WTC11 (cell line): ENCODE measurements around the gene RHBDL1. TPM values are rescaled to one million over a fixed set of nuclear protein-coding genes. Genes with fewer than 3 reads are reported as not detected.

Experiments used
- ATAC-seq: fragments of 200-7000 bp; cut with Tn5 transposase; 2 replicates; pipeline ENCODE4 v1.10.0; 2021; ENCODE audit warnings: mild to moderate bottlenecking, moderate library complexity
- CTCF ChIA-PET: fragments of 300-600 bp; sonication (Branson Sonifier 250); formaldehyde crosslinking; loops from one replicate; lab custom pipeline; 2021; ENCODE audit warnings: antibody characterized with exemption; lab: Charles Lee
- POLR2A ChIA-PET: fragments of 350-600 bp; sonication (Branson Sonifier 250); formaldehyde crosslinking; loops from one replicate; lab custom pipeline; 2021; ENCODE audit warnings: antibody characterized with exemption; lab: Charles Lee
- DNase-seq: peaks from one replicate; pipeline ENCODE4 v3.0.0; 2021; ENCODE audit warnings: low spot score
- H3K27ac Mint-ChIP-seq: 2 replicates; pipeline ENCODE4 v1.8.0; 2021; ENCODE audit warnings: mixed read lengths
- H3K27me3 Mint-ChIP-seq: 2 replicates; pipeline ENCODE4 v1.8.0; 2021; ENCODE audit warnings: low read depth, mild to moderate bottlenecking, moderate library complexity, mixed read lengths
- H3K36me3 Mint-ChIP-seq: 2 replicates; pipeline ENCODE4 v1.8.0; 2021; ENCODE audit warnings: mixed read lengths
- H3K4me1 Mint-ChIP-seq: 2 replicates; pipeline ENCODE4 v1.8.0; 2022; ENCODE audit warnings: mixed read lengths
- H3K4me3 Mint-ChIP-seq: 2 replicates; pipeline ENCODE4 v1.8.0; 2021; ENCODE audit warnings: mild to moderate bottlenecking, moderate library complexity, mixed read lengths
- H3K9me3 Mint-ChIP-seq: 2 replicates; pipeline ENCODE4 v1.8.0; 2021; ENCODE audit warnings: mixed read lengths
- ATF2 ChIP-seq: sonication (generic); formaldehyde crosslinking; IDR thresholded peaks from 2 replicates; pipeline ENCODE4 v1.8.1; 2022; ENCODE audit warnings: low read depth, missing genetic modification reagents, borderline replicate concordance
- CDX4 ChIP-seq: fragments of 250-450 bp; sonication (Bioruptor Pico); IDR thresholded peaks from 2 replicates; pipeline ENCODE4 v1.9.0; 2021; ENCODE audit warnings: moderate library complexity, mild to moderate bottlenecking, inconsistent platforms, borderline replicate concordance
- CREM ChIP-seq: sonication (generic); formaldehyde crosslinking; IDR thresholded peaks from 2 replicates; pipeline ENCODE4 v1.8.1; 2022; ENCODE audit warnings: mild to moderate bottlenecking, missing genetic modification reagents, moderate library complexity
- CTCF ChIP-seq: fragments of 200-600 bp; IDR thresholded peaks from 2 replicates; pipeline ENCODE4 v1.8.0; 2022; ENCODE audit warnings: antibody characterized with exemption
- E2F5 ChIP-seq: sonication (generic); formaldehyde crosslinking; IDR thresholded peaks from 2 replicates; pipeline ENCODE4 v1.8.1; 2022; ENCODE audit warnings: mild to moderate bottlenecking, moderate library complexity, missing genetic modification reagents
- ELF4 ChIP-seq: sonication (generic); formaldehyde crosslinking; IDR thresholded peaks from 2 replicates; pipeline ENCODE4 v1.8.1; 2022; ENCODE audit warnings: low read depth, mild to moderate bottlenecking, moderate library complexity, missing genetic modification reagents
- ERG ChIP-seq: fragments of 250-450 bp; sonication (Bioruptor Pico); IDR thresholded peaks from 2 replicates; pipeline ENCODE4 v1.8.0; 2021; ENCODE audit warnings: mild to moderate bottlenecking
- ETV6 ChIP-seq: sonication (generic); formaldehyde crosslinking; IDR thresholded peaks from 2 replicates; pipeline ENCODE4 v1.8.1; 2022; ENCODE audit warnings: mild to moderate bottlenecking, missing genetic modification reagents
- FOXP1 ChIP-seq: sonication (generic); formaldehyde crosslinking; IDR thresholded peaks from 2 replicates; pipeline ENCODE4 v1.8.0; 2022; ENCODE audit warnings: missing genetic modification reagents, mild to moderate bottlenecking, moderate library complexity, borderline replicate concordance
- GABPB1 ChIP-seq: sonication (generic); formaldehyde crosslinking; IDR thresholded peaks from 2 replicates; pipeline ENCODE4 v1.8.1; 2023; ENCODE audit warnings: mild to moderate bottlenecking, missing genetic modification reagents
- IRF1 ChIP-seq: sonication (generic); formaldehyde crosslinking; IDR thresholded peaks from 2 replicates; pipeline ENCODE4 v1.8.0; 2023; ENCODE audit warnings: missing genetic modification reagents
- KAT7 ChIP-seq: sonication (generic); formaldehyde crosslinking; IDR thresholded peaks from 2 replicates; pipeline ENCODE4 v1.8.1; 2023; ENCODE audit warnings: missing genetic modification reagents, mild to moderate bottlenecking, borderline replicate concordance
- MLX ChIP-seq: sonication (generic); formaldehyde crosslinking; IDR thresholded peaks from 2 replicates; pipeline ENCODE4 v1.8.1; 2023; ENCODE audit warnings: mild to moderate bottlenecking, missing genetic modification reagents, moderate library complexity
- NFYB ChIP-seq: sonication (generic); formaldehyde crosslinking; conservative IDR thresholded peaks from 2 replicates; pipeline ENCODE4 v1.8.0; 2022; ENCODE audit warnings: low read depth, missing genetic modification reagents
- NR1H2 ChIP-seq: sonication (generic); formaldehyde crosslinking; IDR thresholded peaks from 2 replicates; pipeline ENCODE4 v1.9.0; 2021; ENCODE audit warnings: mild to moderate bottlenecking, moderate library complexity, missing genetic modification reagents
- NR3C1 ChIP-seq: sonication (generic); formaldehyde crosslinking; conservative IDR thresholded peaks from 2 replicates; pipeline ENCODE4 v1.8.1; 2023; ENCODE audit warnings: low read depth, mild to moderate bottlenecking, missing genetic modification reagents
- PRDM15 ChIP-seq: sonication (generic); formaldehyde crosslinking; IDR thresholded peaks from 2 replicates; pipeline ENCODE4 v1.8.0; 2022; ENCODE audit warnings: missing genetic modification reagents
- TEAD4 ChIP-seq: sonication (generic); formaldehyde crosslinking; IDR thresholded peaks from 2 replicates; pipeline ENCODE4 v1.8.0; 2022; ENCODE audit warnings: mild to moderate bottlenecking, missing genetic modification reagents
- USF2 ChIP-seq: sonication (generic); formaldehyde crosslinking; IDR thresholded peaks from 2 replicates; pipeline ENCODE4 v1.8.1; 2023; ENCODE audit warnings: mild to moderate bottlenecking, missing genetic modification reagents, moderate library complexity
- ZNF232 ChIP-seq: sonication (generic); formaldehyde crosslinking; IDR thresholded peaks from 2 replicates; pipeline ENCODE4 v1.8.0; 2022; ENCODE audit warnings: mild to moderate bottlenecking, missing genetic modification reagents
- ZNF263 ChIP-seq: sonication (generic); formaldehyde crosslinking; IDR thresholded peaks from 2 replicates; pipeline ENCODE4 v1.8.1; 2022; ENCODE audit warnings: low read depth, mild to moderate bottlenecking, moderate library complexity, missing genetic modification reagents
- ZNF416 ChIP-seq: fragments of 250-450 bp; sonication (Bioruptor Pico); IDR thresholded peaks from 2 replicates; pipeline ENCODE4 v1.9.0; 2021; ENCODE audit warnings: mild to moderate bottlenecking, inconsistent platforms
- ZNF423 ChIP-seq: fragments of 250-450 bp; sonication (Bioruptor Pico); IDR thresholded peaks from 2 replicates; pipeline ENCODE4 v2.1.2; 2022; ENCODE audit warnings: mild to moderate bottlenecking, moderate library complexity
- total RNA-seq: library from RNA; stranded (reverse); gene quantifications from 3 replicates; pipeline ENCODE4 v1.2.3, GENCODE V29; 2021

RHBDL1 gene
- total RNA-seq, 1 experiment from 2014 or later, result 8.2 TPM

- H3K9me3 Mint-ChIP-seq, result no peaks in the 10 kb centered on the region
- H3K4me3 Mint-ChIP-seq, result peak within 1 kb of the TSS; percentile 74
- H3K4me1 Mint-ChIP-seq, result peaks cover 13% of the 10 kb centered on the region
- H3K27me3 Mint-ChIP-seq, result peaks cover 13% of the 10 kb centered on the region
- ChIA-PET POLR2A (interaction anchor here (0.6 to 2.9 kb wide), 9 partner anchors 9 to 86 kb away, joined by 3 to 10 read pairs (median 4); partner anchors contain the start of genes CHTF18, CIAO3, RHOT2 and RPUSD1), CTCF (interaction anchor here (0.6 to 2.8 kb wide), 20 partner anchors 9 to 659 kb away, joined by 3 to 28 read pairs (median 6); partner anchors contain the start of genes CHTF18, CIAO3, JMJD8 and RHOT2)
- H3K36me3 Mint-ChIP-seq, result no peaks in the 10 kb centered on the region; the same call in 1 of the 2 replicates
- H3K27ac Mint-ChIP-seq, result peak within 1 kb of the TSS; percentile 63
- ATAC-seq (peak; percentile 77), DNase-seq (peak; percentile 97)
- TF ChIP-seq ERG (CRISPR knock-in tag) (no peak), TEAD4 (CRISPR knock-in tag) (peak; percentile 88; the same call in 1 of the 2 replicates), ELF4 (peak; percentile 94; the same call in 1 of the 2 replicates), NR1H2 (CRISPR knock-in tag) (no peak), MLX (CRISPR knock-in tag) (peak; percentile 76; the same call in 1 of the 2 replicates), ETV6 (peak; percentile 85), ZNF232 (CRISPR knock-in tag) (peak; percentile 97), ZNF416 (CRISPR knock-in tag) (peak; percentile 53; the same call in 1 of the 2 replicates), ZNF263 (CRISPR knock-in tag) (no peak; the same call in 1 of the 2 replicates), FOXP1 (peak; percentile 97), IRF1 (peak; percentile 89), NFYB (peak; percentile 26), ZNF423 (peak; percentile 68), CDX4 (no peak), E2F5 (CRISPR knock-in tag) (peak; percentile 72; the same call in 1 of the 2 replicates), PRDM15 (peak; percentile 50; the same call in 1 of the 2 replicates), ATF2 (CRISPR knock-in tag) (no peak), NR3C1 (CRISPR knock-in tag) (peak; percentile 98; the same call in 1 of the 2 replicates), CTCF (no peak), USF2 (CRISPR knock-in tag) (peak; percentile 66), KAT7 (CRISPR knock-in tag) (peak; percentile 47; the same call in 1 of the 2 replicates), CREM (CRISPR knock-in tag) (peak; percentile 87), GABPB1 (CRISPR knock-in tag) (peak; percentile 76)
These were observed 45.7 kb downstream of the RHBDL1 start, which contains the start of gene ANTKMT for GRCh38 chr16:720990-721764. Gene ANTKMT (plus strand): TSS chr16:721146. CDS start chr16:721275, 129 bp downstream.
